ENCODE measurements around the gene LGALS9C.
"Not testable (repeated sequence)": the region's sequence is repeated elsewhere in the genome, so short reads cannot be mapped to it uniquely, and the experiment has no call there.

The LGALS9C gene

GRCh38 chr17:18528899-18529500, 52.4 kb downstream of the LGALS9C start:
- not testable (repeated sequence) for DNase-seq (ENCODE audit: low read depth in 2 of 2)

- DNase-seq (ENCODE audit: low read depth in 2 of 2): not testable (repeated sequence)
Observed at GRCh38 chr17:18530405-18530804, 53.8 kb downstream of the LGALS9C start.

GRCh38 chr17:18542234-18542633, 65.6 kb downstream of the LGALS9C start:
- not testable (repeated sequence) for DNase-seq (ENCODE audit: low read depth in 2 of 2)

- not testable (repeated sequence) for DNase-seq (ENCODE audit: low read depth in 2 of 2)
Observed at GRCh38 chr17:18542907-18543306, 66.3 kb downstream of the LGALS9C start.

All from stimulated activated CD8-positive, alpha-beta memory T cell treated with anti-CD3 and anti-CD28 coated beads, Interleukin-7, amount 100 ng/mL, for 4 hours (primary cell).